HEK293 (cell line): ENCODE data around the gene SP2.

Experiments
- BCL11A ChIP-seq: fragments of 450-650 bp; formaldehyde crosslinking; IDR thresholded peaks from 2 replicates; pipeline ENCODE4 v1.5.1; 2016; ENCODE audit warnings: low read depth, missing biosample characterization, missing genetic modification characterization
- KLF7 ChIP-seq: fragments of 450-650 bp; formaldehyde crosslinking; IDR thresholded peaks from 2 replicates; pipeline ENCODE4 v1.5.1; 2016; ENCODE audit warnings: missing biosample characterization, missing genetic modification characterization, borderline replicate concordance
- OSR2 ChIP-seq: fragments of 450-650 bp; formaldehyde crosslinking; IDR thresholded peaks from 2 replicates; pipeline ENCODE4 v1.5.1; 2016; ENCODE audit warnings: missing biosample characterization, missing genetic modification characterization
- PRDM1 ChIP-seq: fragments of 450-650 bp; formaldehyde crosslinking; IDR thresholded peaks from 2 replicates; pipeline ENCODE4; 2016; ENCODE audit warnings: missing biosample characterization, missing genetic modification characterization
- SCRT2 ChIP-seq: fragments of 450-650 bp; formaldehyde crosslinking; IDR thresholded peaks from 2 replicates; pipeline ENCODE4 v1.5.1; 2016; ENCODE audit warnings: missing biosample characterization, missing genetic modification characterization
- SP2 ChIP-seq: fragments of 450-650 bp; formaldehyde crosslinking; IDR thresholded peaks from 2 replicates; pipeline ENCODE4 v1.5.1; 2016; ENCODE audit warnings: missing biosample characterization, missing genetic modification characterization
- ZBTB21 ChIP-seq: fragments of 450-650 bp; formaldehyde crosslinking; IDR thresholded peaks from 2 replicates; pipeline ENCODE4 v1.5.1; 2017; ENCODE audit warnings: missing biosample characterization, missing genetic modification characterization
- ZEB2 ChIP-seq: fragments of 450-650 bp; formaldehyde crosslinking; IDR thresholded peaks from 2 replicates; pipeline ENCODE4 v1.5.1; 2016; ENCODE audit warnings: missing biosample characterization, missing genetic modification characterization
- ZNF10 ChIP-seq: fragments of 450-650 bp; formaldehyde crosslinking; IDR thresholded peaks from 2 replicates; pipeline ENCODE4 v1.5.1; 2017; ENCODE audit warnings: missing biosample characterization, missing genetic modification characterization
- ZNF114 ChIP-seq: fragments of 450-650 bp; formaldehyde crosslinking; IDR thresholded peaks from 2 replicates; pipeline ENCODE4 v1.5.0; 2017; ENCODE audit warnings: missing biosample characterization, missing genetic modification characterization
- ZNF133 ChIP-seq: fragments of 450-650 bp; formaldehyde crosslinking; IDR thresholded peaks from 2 replicates; pipeline ENCODE4 v1.5.1; 2016; ENCODE audit warnings: missing biosample characterization, missing genetic modification characterization
- ZNF140 ChIP-seq: fragments of 450-650 bp; formaldehyde crosslinking; IDR thresholded peaks from 2 replicates; pipeline ENCODE4 v1.5.1; 2016; ENCODE audit warnings: missing biosample characterization, missing genetic modification characterization
- ZNF157 ChIP-seq: fragments of 450-650 bp; formaldehyde crosslinking; IDR thresholded peaks from 2 replicates; pipeline ENCODE4 v1.5.1; 2016; ENCODE audit warnings: missing biosample characterization, missing genetic modification characterization
- ZNF19 ChIP-seq: fragments of 450-650 bp; formaldehyde crosslinking; IDR thresholded peaks from 2 replicates; pipeline ENCODE4; 2016; ENCODE audit warnings: missing biosample characterization, missing genetic modification characterization, low read depth
- ZNF239 ChIP-seq: fragments of 450-650 bp; formaldehyde crosslinking; IDR thresholded peaks from 2 replicates; pipeline ENCODE4 v1.5.1; 2016; ENCODE audit warnings: missing biosample characterization, missing genetic modification characterization
- ZNF24 ChIP-seq: fragments of 450-650 bp; formaldehyde crosslinking; IDR thresholded peaks from 2 replicates; pipeline ENCODE4 v1.5.1; 2016; ENCODE audit warnings: missing biosample characterization, missing genetic modification characterization
- ZNF311 ChIP-seq: fragments of 450-650 bp; formaldehyde crosslinking; IDR thresholded peaks from 2 replicates; pipeline ENCODE4 v1.5.1; 2017; ENCODE audit warnings: missing biosample characterization, missing genetic modification characterization, borderline replicate concordance
- ZNF324 ChIP-seq: fragments of 450-650 bp; formaldehyde crosslinking; IDR thresholded peaks from 2 replicates; pipeline ENCODE4 v1.5.1; 2016; ENCODE audit warnings: missing biosample characterization, missing genetic modification characterization
- ZNF335 ChIP-seq: fragments of 450-650 bp; formaldehyde crosslinking; conservative IDR thresholded peaks from 2 replicates; pipeline ENCODE4 v1.5.1; 2016; ENCODE audit warnings: missing biosample characterization, missing genetic modification characterization
- ZNF341 ChIP-seq: fragments of 450-650 bp; formaldehyde crosslinking; IDR thresholded peaks from 2 replicates; pipeline ENCODE4; 2016; ENCODE audit warnings: low read depth, missing biosample characterization, missing genetic modification characterization
- ZNF37A ChIP-seq: fragments of 450-650 bp; IDR thresholded peaks from 2 replicates; pipeline ENCODE4 v1.5.1; 2018; ENCODE audit warnings: missing biosample characterization, missing genetic modification characterization
- ZNF394 ChIP-seq: fragments of 450-650 bp; formaldehyde crosslinking; IDR thresholded peaks from 2 replicates; pipeline ENCODE4 v1.5.1; 2016; ENCODE audit warnings: missing biosample characterization, missing genetic modification characterization, mild to moderate bottlenecking, moderate library complexity, borderline replicate concordance
- ZNF529 ChIP-seq: fragments of 450-650 bp; formaldehyde crosslinking; IDR thresholded peaks from 2 replicates; pipeline ENCODE4 v1.5.1; 2017; ENCODE audit warnings: missing genetic modification characterization, missing biosample characterization; ENCODE audit not compliant: insufficient replicate concordance
- ZNF544 ChIP-seq: fragments of 450-650 bp; formaldehyde crosslinking; IDR thresholded peaks from 2 replicates; pipeline ENCODE4 v1.5.0; 2017; ENCODE audit warnings: missing biosample characterization, missing genetic modification characterization
- ZNF555 ChIP-seq: fragments of 450-650 bp; formaldehyde crosslinking; conservative IDR thresholded peaks from 2 replicates; pipeline ENCODE4 v1.5.1; 2017; ENCODE audit warnings: missing biosample characterization, mild to moderate bottlenecking, missing genetic modification characterization, inconsistent platforms
- ZNF560 ChIP-seq: fragments of 450-650 bp; formaldehyde crosslinking; IDR thresholded peaks from 2 replicates; pipeline ENCODE4 v1.5.1; 2017; ENCODE audit warnings: missing biosample characterization, missing genetic modification characterization, borderline replicate concordance
- ZNF596 ChIP-seq: fragments of 450-650 bp; IDR thresholded peaks from 2 replicates; pipeline ENCODE4 v1.5.0; 2018; ENCODE audit warnings: missing biosample characterization, mild to moderate bottlenecking, missing genetic modification characterization, moderate library complexity
- ZNF747 ChIP-seq: fragments of 450-650 bp; formaldehyde crosslinking; IDR thresholded peaks from 2 replicates; pipeline ENCODE4 v1.5.1; 2016; ENCODE audit warnings: missing biosample characterization, missing genetic modification characterization
- ZNF76 ChIP-seq: fragments of 450-650 bp; formaldehyde crosslinking; IDR thresholded peaks from 2 replicates; pipeline ENCODE4; 2016; ENCODE audit warnings: low read depth, missing biosample characterization, missing genetic modification characterization, borderline replicate concordance
- ZNF785 ChIP-seq: fragments of 450-650 bp; formaldehyde crosslinking; IDR thresholded peaks from 2 replicates; pipeline ENCODE4 v1.5.1; 2016; ENCODE audit warnings: missing biosample characterization, missing genetic modification characterization
- ZNF792 ChIP-seq: fragments of 450-650 bp; formaldehyde crosslinking; IDR thresholded peaks from 2 replicates; pipeline ENCODE4 v1.5.1; 2016; ENCODE audit warnings: missing biosample characterization, missing genetic modification characterization
- ZXDB ChIP-seq: fragments of 450-650 bp; formaldehyde crosslinking; IDR thresholded peaks from 2 replicates; pipeline ENCODE4 v1.5.1; 2016; ENCODE audit warnings: missing biosample characterization, missing genetic modification characterization
- TF ChIP-seq, protein P1 (sequence below): fragments of 450-650 bp; formaldehyde crosslinking; IDR thresholded peaks from 2 replicates; pipeline ENCODE4 v1.5.1; 2016; ENCODE audit warnings: missing biosample characterization, missing genetic modification characterization
- TF ChIP-seq, protein P2 (sequence below): fragments of 450-650 bp; formaldehyde crosslinking; IDR thresholded peaks from 2 replicates; pipeline ENCODE4 v1.5.1; 2016; ENCODE audit warnings: missing biosample characterization, missing genetic modification characterization
- TF ChIP-seq, protein P3 (sequence below): fragments of 450-650 bp; formaldehyde crosslinking; IDR thresholded peaks from 2 replicates; pipeline ENCODE4 v1.5.0; 2017; ENCODE audit warnings: missing biosample characterization, missing genetic modification characterization, borderline replicate concordance
- TF ChIP-seq, protein P4 (sequence below): fragments of 450-650 bp; formaldehyde crosslinking; IDR thresholded peaks from 2 replicates; pipeline ENCODE4 v1.5.1; 2017; ENCODE audit warnings: missing biosample characterization, mild to moderate bottlenecking, missing genetic modification characterization, moderate library complexity

SP2 gene

DNA sequence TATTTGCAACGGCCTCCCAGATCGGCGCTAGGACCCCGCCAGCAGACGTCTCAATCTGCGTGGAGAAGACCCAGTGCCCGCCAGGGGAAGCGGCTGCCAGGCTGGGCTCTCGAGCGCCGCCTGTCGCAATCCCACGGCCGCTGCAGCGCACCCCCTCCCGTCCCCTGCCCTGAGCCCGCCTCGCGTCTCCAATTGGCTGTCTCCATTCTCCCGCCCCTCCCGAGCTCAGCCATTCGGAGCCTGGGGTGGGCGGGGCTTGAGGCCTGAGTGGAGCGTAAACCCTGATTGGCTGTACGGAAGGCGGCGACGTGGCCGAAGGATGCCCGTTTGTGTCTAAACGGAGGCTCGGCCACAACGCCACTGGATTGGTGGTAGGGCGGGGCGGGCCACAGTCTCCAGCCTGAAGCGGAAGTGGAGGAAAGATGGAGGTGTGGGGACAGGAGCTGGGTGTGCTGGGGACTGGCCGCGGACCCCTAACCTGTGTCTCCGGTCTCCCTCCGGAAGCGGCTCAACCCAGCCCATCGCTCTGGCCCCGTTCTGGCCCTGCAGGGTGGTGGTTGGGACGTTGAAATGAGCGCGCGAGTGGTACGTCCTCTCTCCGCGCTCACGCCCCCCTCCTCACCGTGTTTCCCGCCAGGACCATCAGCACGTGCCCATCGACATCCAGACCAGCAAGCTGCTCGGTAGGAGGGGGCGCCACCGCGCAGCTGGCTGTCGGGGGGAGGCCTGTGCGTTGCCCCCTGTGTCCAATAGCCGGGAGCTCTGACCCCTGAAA is 74.9 kb downstream of the SP2 start, which contains the start of gene CDK5RAP3 (continued):
- TF ChIP-seq ZNF792 (tag by site-specific recombination) (0 out of 2 replicates have a peak, but pooled peaks have one; percentile 68), ZEB2 (tag by site-specific recombination) (peak; percentile 64), ZNF335 (tag by site-specific recombination) (peak; percentile 60), ZNF529 (tag by site-specific recombination) (no peak), ZNF596 (no peak), ZNF239 (tag by site-specific recombination) (0 out of 2 replicates have a peak, but pooled peaks have one; percentile 57), ZNF140 (tag by site-specific recombination) (no peak), BCL11A (tag by site-specific recombination) (peak; percentile 90), SCRT2 (tag by site-specific recombination) (no peak), ZXDB (peak; percentile 75), ZNF133 (tag by site-specific recombination) (no peak), OSR2 (tag by site-specific recombination) (peak; percentile 15; the same call in 1 of the 2 replicates), ZNF311 (tag by site-specific recombination) (no peak), SP2 (tag by site-specific recombination) (peak; percentile 100), ZNF555 (tag by site-specific recombination) (no peak), ZNF544 (tag by site-specific recombination) (no peak), ZNF560 (tag by site-specific recombination) (no peak), ZNF24 (tag by site-specific recombination) (peak; percentile 82), KLF7 (tag by site-specific recombination) (peak; percentile 93), PRDM1 (tag by site-specific recombination) (no peak), ZNF37A (tag by site-specific recombination) (no peak), ZNF114 (tag by site-specific recombination) (no peak), ZNF747 (no peak), ZNF785 (0 out of 2 replicates have a peak, but pooled peaks have one; percentile 25), ZNF324 (peak; percentile 90), ZNF19 (tag by site-specific recombination) (no peak), ZNF341 (tag by site-specific recombination) (peak; percentile 82), ZNF76 (tag by site-specific recombination) (peak; percentile 73), ZNF10 (tag by site-specific recombination) (peak; percentile 13; the same call in 1 of the 2 replicates), ZNF157 (tag by site-specific recombination) (no peak), ZNF394 (tag by site-specific recombination) (0 out of 2 replicates have a peak, but pooled peaks have one; percentile 19), ZBTB21 (no peak; the same call in 1 of the 2 replicates)
- TF ChIP-seq, protein P1, sequence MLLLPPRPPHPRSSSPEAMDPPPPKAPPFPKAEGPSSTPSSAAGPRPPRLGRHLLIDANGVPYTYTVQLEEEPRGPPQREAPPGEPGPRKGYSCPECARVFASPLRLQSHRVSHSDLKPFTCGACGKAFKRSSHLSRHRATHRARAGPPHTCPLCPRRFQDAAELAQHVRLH, result peak; percentile 73; the same call in 1 of the 2 replicates
- TF ChIP-seq, protein P2, sequence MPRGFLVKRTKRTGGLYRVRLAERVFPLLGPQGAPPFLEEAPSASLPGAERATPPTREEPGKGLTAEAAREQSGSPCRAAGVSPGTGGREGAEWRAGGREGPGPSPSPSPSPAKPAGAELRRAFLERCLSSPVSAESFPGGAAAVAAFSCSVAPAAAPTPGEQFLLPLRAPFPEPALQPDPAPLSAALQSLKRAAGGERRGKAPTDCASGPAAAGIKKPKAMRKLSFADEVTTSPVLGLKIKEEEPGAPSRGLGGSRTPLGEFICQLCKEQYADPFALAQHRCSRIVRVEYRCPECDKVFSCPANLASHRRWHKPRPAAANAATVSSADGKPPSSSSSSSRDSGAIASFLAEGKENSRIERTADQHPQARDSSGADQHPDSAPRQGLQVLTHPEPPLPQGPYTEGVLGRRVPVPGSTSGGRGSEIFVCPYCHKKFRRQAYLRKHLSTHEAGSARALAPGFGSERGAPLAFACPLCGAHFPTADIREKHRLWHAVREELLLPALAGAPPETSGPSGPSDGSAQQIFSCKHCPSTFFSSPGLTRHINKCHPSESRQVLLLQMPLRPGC (tag by site-specific recombination), result peak; percentile 81
- TF ChIP-seq, protein P3, sequence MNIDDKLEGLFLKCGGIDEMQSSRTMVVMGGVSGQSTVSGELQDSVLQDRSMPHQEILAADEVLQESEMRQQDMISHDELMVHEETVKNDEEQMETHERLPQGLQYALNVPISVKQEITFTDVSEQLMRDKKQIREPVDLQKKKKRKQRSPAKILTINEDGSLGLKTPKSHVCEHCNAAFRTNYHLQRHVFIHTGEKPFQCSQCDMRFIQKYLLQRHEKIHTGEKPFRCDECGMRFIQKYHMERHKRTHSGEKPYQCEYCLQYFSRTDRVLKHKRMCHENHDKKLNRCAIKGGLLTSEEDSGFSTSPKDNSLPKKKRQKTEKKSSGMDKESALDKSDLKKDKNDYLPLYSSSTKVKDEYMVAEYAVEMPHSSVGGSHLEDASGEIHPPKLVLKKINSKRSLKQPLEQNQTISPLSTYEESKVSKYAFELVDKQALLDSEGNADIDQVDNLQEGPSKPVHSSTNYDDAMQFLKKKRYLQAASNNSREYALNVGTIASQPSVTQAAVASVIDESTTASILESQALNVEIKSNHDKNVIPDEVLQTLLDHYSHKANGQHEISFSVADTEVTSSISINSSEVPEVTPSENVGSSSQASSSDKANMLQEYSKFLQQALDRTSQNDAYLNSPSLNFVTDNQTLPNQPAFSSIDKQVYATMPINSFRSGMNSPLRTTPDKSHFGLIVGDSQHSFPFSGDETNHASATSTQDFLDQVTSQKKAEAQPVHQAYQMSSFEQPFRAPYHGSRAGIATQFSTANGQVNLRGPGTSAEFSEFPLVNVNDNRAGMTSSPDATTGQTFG (tag by site-specific recombination), result no peak
- TF ChIP-seq, protein P4, sequence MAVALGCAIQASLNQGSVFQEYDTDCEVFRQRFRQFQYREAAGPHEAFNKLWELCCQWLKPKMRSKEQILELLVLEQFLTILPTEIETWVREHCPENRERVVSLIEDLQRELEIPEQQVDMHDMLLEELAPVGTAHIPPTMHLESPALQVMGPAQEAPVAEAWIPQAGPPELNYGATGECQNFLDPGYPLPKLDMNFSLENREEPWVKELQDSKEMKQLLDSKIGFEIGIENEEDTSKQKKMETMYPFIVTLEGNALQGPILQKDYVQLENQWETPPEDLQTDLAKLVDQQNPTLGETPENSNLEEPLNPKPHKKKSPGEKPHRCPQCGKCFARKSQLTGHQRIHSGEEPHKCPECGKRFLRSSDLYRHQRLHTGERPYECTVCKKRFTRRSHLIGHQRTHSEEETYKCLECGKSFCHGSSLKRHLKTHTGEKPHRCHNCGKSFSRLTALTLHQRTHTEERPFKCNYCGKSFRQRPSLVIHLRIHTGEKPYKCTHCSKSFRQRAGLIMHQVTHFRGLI (tag by site-specific recombination), result no peak; the same call in none of the 2 replicates
